Muscle layer of colon (tissue), 2 donors: ENCODE data around the gene CCND3.

Source experiments
- H3K27ac ChIP-seq: one replicate; pipeline ENCODE4 v1.7.0; 2013; ENCODE audit warnings: low read depth, mild to moderate bottlenecking, low read length, moderate library complexity
- H3K27me3 ChIP-seq, 2 donors: one replicate each; pipeline ENCODE4 v1.7.0; 2013; ENCODE audit warnings: low read length in 2 of 2, mild to moderate bottlenecking in 2 of 2; ENCODE audit not compliant: insufficient read depth in 2 of 2, control insufficient read depth in 1 of 2
- H3K36me3 ChIP-seq: one replicate; pipeline ENCODE4 v1.7.0; 2013; ENCODE audit warnings: mild to moderate bottlenecking, low read length; ENCODE audit not compliant: insufficient read depth
- H3K4me1 ChIP-seq: one replicate; pipeline ENCODE4 v1.7.0; 2013; ENCODE audit warnings: mild to moderate bottlenecking, low read length; ENCODE audit not compliant: insufficient read depth
- H3K4me3 ChIP-seq, 2 donors: one replicate each; pipeline ENCODE4 v1.7.0; 2013; ENCODE audit warnings: low read length in 2 of 2, low read depth in 1 of 2, mild to moderate bottlenecking in 1 of 2, moderate library complexity in 1 of 2
- H3K9ac ChIP-seq: one replicate; pipeline ENCODE4 v1.7.0; 2013; ENCODE audit warnings: low read length
- H3K9me3 ChIP-seq: one replicate; pipeline ENCODE4 v1.7.0; 2013; ENCODE audit warnings: mild to moderate bottlenecking, low read length
- donor health status: abdominal sarcoma.
- donor health status: Adenocarcinoma of cecum.

Gene CCND3

DNA sequence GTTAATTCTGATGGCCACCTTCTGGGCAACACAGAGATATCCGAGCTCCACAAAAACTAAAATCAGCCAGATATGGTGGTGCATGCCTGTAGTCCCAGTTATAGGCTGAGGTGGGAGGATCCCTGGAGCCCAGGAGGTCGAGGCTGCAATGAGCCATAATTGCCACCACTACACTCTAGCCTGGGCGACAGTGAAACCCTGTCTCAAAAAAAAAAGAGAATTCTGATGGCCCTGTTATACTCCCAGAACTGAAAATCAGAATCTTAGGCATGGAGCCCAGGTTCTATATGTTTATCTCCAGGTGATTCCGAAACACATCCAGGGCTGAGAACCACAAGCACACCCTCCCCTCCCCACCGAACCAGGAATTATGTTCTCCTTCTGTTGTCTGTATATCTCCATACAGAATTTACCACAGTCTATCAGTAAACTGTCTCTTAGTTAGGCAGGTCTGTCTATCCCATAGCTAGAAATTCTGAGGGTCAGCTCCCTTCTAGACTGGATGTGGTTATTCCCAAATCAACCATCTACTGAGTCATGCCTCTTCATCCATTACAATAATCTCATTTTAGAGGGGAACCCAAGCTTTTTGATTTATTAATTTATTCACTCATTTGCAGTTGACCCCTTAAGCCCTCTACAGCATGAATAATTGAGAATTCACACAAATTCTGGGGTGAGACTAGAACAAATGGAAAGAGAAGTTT, 24.8 kb upstream of the CCND3 start:
- no peaks in the 10 kb centered on the region for H3K9me3 ChIP-seq
- H3K36me3 ChIP-seq = no peaks in the 10 kb centered on the region
- no peak overlapping the region for H3K9ac ChIP-seq
- H3K27ac ChIP-seq = no peak overlapping the region
- no peaks in the 10 kb centered on the region for H3K27me3 ChIP-seq
- H3K4me3 ChIP-seq = no peak overlapping the region
- no peaks in the 10 kb centered on the region for H3K4me1 ChIP-seq

DNA sequence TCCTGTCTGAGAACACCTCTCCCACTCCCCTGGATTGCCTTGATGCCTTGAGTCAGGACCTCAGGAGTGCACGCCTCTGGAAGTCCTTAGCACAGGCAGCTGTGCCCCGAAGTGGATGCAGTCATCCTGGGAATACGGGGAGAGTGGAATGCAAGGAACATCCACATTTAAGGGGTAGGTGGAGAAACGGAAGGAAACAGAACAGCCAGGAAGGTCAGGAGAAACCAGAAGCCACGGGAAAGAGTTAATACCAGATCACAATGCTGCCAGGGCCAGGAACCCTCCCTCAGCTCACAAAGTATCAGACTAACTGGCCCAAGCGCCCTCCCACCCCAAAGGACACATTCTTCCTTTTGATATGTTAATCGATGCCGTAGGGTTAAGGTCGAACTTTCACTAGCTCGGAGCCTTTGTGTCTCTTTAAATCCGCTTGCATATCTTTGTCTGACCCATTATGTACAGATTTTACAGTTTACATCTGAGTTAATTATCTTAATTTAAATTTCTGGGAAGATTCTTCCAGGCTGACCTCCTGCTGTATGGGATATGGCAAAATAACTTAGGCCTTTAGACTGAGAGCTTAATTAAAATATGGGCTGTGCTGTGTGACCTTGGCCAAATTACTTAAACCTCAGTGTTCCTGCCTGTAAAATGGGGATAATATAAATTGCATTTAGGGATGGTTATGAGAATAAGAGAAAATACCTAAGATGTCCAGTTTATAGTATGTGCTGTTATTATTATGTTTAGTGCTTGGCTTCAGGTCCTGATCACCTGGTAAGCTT, 24.0 kb upstream of the CCND3 start:
- H3K27ac ChIP-seq = no peak overlapping the region
- no peaks in the 10 kb centered on the region for H3K36me3 ChIP-seq
- H3K4me1 ChIP-seq = no peaks in the 10 kb centered on the region
- H3K9ac ChIP-seq = no peak overlapping the region
- no peak overlapping the region for H3K4me3 ChIP-seq
- no peaks in the 10 kb centered on the region for H3K27me3 ChIP-seq
- no peaks in the 10 kb centered on the region for H3K9me3 ChIP-seq

GRCh38 chr6:41964201-41964887, 22.7 kb upstream of the CCND3 start:
- Histone ChIP-seq H3K9me3 (no peaks in the 10 kb centered on the region), H3K4me3 (no peak overlapping the region), H3K27me3 (no peaks in the 10 kb centered on the region), H3K4me1 (no peaks in the 10 kb centered on the region), H3K27ac (no peak overlapping the region), H3K9ac (no peak overlapping the region), H3K36me3 (no peaks in the 10 kb centered on the region)

DNA sequence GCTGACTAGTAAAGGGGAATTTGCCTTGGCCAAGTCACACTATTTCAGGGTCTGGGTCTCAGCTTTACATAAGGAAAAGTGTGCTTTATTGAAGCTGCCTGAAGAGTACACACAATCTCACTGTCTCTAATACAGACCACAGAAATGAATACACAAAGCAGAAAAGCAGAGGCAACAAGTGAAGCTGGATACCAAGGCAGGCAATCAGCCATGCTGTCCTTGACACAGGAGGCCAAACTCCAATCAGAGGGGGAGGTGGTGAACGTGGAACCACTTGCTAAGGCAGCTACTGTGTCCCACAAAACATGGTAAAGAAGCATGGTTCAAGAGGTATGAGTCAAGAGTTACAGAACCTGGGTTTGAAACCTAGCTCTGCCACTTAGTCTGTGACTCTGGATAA, 21.8 kb upstream of the CCND3 start:
- Histone ChIP-seq H3K4me1 (no peaks in the 10 kb centered on the region), H3K36me3 (no peaks in the 10 kb centered on the region), H3K27ac (no peak overlapping the region), H3K4me3 (no peak overlapping the region), H3K9ac (no peak overlapping the region), H3K27me3 (no peaks in the 10 kb centered on the region), H3K9me3 (no peaks in the 10 kb centered on the region)

DNA sequence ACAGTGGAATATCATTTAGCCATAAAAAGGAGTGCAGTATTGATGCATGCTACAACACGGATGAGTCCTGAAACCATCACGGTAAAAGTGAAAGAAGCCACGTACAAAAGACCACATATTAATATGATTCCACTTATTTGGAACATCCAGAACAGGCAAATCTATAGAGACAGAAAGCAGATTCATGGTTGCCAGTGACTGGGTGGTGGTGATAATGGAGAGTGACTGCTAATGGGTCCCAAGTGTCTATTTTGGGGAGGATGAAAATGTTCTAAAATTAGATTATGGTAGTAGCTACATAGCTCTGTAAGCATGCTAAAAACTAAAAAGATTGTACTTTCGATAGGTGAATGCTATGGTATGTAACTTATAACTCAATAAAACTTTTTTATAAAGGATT, 18.4 kb upstream of the CCND3 start:
- Histone ChIP-seq H3K4me1 (no peaks in the 10 kb centered on the region), H3K27ac (no peak overlapping the region), H3K4me3 (no peak overlapping the region), H3K36me3 (no peaks in the 10 kb centered on the region), H3K9ac (no peak overlapping the region), H3K27me3 (no peaks in the 10 kb centered on the region), H3K9me3 (no peaks in the 10 kb centered on the region)

DNA sequence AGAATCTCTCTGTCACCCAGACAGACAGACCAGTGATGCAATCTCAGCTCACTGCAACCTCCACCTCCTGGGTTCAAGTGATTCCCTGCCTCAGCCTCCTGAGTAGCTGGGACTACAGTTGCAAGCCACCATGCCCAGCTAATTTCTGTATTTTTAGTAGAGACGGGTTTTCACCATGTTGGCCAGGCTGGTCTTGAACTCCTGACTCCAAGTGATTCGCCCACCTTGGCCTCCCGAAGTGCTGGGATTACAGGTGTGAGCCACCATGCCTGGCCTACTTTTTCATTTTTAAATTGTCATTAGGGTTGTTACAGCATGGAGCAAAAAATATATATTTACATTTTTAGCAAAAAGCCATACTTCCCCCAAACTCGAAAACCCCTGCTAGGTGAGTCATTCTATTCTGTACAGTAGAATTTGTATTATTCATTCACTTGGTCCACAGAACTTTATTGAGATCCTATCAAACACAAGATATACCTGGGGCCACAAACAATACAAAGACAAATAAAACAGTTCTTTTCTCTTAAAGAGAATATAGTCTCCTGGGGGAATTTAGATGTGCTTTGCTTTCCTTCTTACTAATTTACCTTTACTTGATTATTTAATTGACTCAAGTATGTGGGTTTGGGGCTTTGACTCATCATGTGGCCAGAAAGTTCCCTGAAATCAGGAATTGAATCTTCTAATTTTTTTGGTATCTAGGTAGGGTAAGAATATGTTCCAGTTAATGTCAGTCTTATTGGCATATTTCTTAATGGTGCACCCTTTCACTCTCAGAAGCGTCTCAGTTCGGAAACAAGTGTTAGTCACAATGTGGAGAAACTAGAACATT, 16.6 kb upstream of the CCND3 start:
- no peaks in the 10 kb centered on the region for H3K36me3 ChIP-seq

DNA sequence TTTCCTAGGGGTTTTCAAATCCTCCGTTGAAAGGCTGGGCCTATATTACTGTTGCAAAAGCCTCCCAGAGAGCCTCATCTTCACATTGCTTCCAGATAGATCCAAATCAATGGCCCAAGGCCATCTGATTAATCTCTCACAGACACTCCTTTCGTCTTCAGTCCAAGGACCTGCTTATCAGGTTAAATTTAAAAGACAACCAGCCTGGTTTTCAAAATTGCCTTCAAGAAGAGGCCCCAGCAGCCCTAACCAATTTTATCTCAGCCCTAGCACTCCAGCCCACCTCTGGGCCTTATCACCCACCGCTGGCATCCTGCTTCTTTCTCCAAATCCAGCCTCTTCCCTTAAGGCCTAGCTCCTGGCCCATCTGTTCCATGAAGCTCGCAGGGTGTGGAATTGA, 15.5 kb upstream of the CCND3 start:
- H3K36me3 ChIP-seq = no peaks in the 10 kb centered on the region
- no peak overlapping the region for H3K4me3 ChIP-seq
- no peaks in the 10 kb centered on the region for H3K9me3 ChIP-seq
- H3K27me3 ChIP-seq = no peaks in the 10 kb centered on the region
- no peak overlapping the region for H3K9ac ChIP-seq
- no peaks in the 10 kb centered on the region for H3K4me1 ChIP-seq
- no peak overlapping the region for H3K27ac ChIP-seq

More for the DNA sequence above, 16.6 kb upstream of the CCND3 start:
- Histone ChIP-seq H3K27me3 (no peaks in the 10 kb centered on the region), H3K9me3 (no peaks in the 10 kb centered on the region), H3K4me1 (no peaks in the 10 kb centered on the region), H3K27ac (no peak overlapping the region), H3K9ac (no peak overlapping the region), H3K4me3 (no peak overlapping the region)

DNA sequence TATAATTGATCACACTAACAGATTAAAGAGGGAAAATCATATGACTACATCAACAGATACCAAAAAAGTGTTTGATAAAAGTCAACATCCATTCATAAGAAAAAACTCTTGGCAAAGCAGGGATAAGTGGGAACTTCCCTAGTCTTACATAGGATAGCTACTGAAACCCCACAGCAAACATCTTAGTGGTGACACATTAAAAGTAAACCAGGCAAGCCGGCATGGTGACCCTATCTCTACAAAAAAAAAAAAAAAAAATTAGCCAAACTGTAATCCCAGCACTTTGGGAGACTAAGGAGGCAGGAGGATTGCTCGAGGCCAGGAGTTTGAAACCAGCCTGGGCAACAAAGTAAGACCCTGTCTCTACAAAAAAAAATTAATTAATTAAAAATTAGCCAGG, 13.8 kb upstream of the CCND3 start:
- H3K36me3 ChIP-seq = no peaks in the 10 kb centered on the region
- no peak overlapping the region for H3K9ac ChIP-seq
- H3K27me3 ChIP-seq = no peaks in the 10 kb centered on the region

DNA sequence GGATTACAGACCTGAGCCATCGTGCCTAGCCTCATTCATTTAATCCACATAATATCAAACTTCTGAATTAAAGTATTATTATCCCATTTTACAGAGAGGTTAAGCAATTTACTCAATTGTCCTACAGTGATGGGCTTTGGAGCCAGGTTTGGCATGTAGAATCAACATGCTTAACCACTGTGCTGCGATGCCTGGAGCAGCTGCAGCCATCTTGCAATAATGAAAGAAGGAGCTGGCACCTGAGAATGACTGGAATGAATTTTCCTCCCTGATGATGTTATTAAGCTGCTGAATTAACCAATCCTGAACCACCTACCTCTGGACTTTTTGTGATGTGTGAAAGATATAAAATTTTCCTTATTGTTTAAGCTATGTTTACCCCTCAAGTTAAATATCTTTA, 13.1 kb upstream of the CCND3 start:
- Histone ChIP-seq H3K4me1 (no peaks in the 10 kb centered on the region), H3K27me3 (no peaks in the 10 kb centered on the region), H3K9ac (no peak overlapping the region), H3K27ac (no peak overlapping the region), H3K36me3 (no peaks in the 10 kb centered on the region), H3K9me3 (no peaks in the 10 kb centered on the region), H3K4me3 (no peak overlapping the region)

More for the DNA sequence above, 13.8 kb upstream of the CCND3 start:
- H3K4me3 ChIP-seq = no peak overlapping the region
- H3K27ac ChIP-seq = no peak overlapping the region
- H3K9me3 ChIP-seq = no peaks in the 10 kb centered on the region
- no peaks in the 10 kb centered on the region for H3K4me1 ChIP-seq

GRCh38 chr6:41947581-41948220, 6.1 kb upstream of the CCND3 start:
- H3K27ac ChIP-seq = no peak overlapping the region
- H3K27me3 ChIP-seq = no peaks in the 10 kb centered on the region
- H3K4me3 ChIP-seq = no peak overlapping the region
- H3K4me1 ChIP-seq = no peaks in the 10 kb centered on the region
- no peak overlapping the region for H3K9ac ChIP-seq
- no peaks in the 10 kb centered on the region for H3K9me3 ChIP-seq
- no peaks in the 10 kb centered on the region for H3K36me3 ChIP-seq
